ENCODE measurements around the gene NEB. TPM values are rescaled to one million over a fixed set of nuclear protein-coding genes. Genes with fewer than 3 reads are reported as not detected.
A peak's percentile ranks its signal among the peaks of the same experiment; 100 is the strongest.

NEB gene
- 10 to 100 TPM in 2 of 5 donors, 1 to 10 TPM in 3; 5.7 to 47.5 (median 9.6) TPM for polyA plus RNA-seq (ENCODE audit: insufficient read depth in 1 of 5, insufficient read length in 5 of 5, low replicate concordance in 1 of 5)
- long read RNA-seq, donor 1: 0 reads
- long read RNA-seq, donor 2: 0 reads
- long read RNA-seq, donor 3: 0 reads
- long read RNA-seq, donor 4: 0 reads
- long read RNA-seq, donor 5: 0 reads
- long read RNA-seq, donor 6: 0 reads
- long read RNA-seq, donor 7: 0 reads
- long read RNA-seq, donor 8: 0 reads

- DNase-seq: peak; percentile 77 to 81
Measured at GRCh38 chr2:151733771-151734672, at the start of gene NEB. Gene NEB (minus strand): TSS chr2:151734476. CDS start chr2:151733156, 1,320 bp downstream.

GRCh38 chr2:151783133-151783520 is 48.9 kb upstream of the NEB start:
- DNase-seq: no peak

- no peak for DNase-seq
Measured at GRCh38 chr2:151782378-151783132, 48.3 kb upstream of the NEB start.

- DNase-seq: no peak
Measured at GRCh38 chr2:151781642-151782041, 47.4 kb upstream of the NEB start.

GRCh38 chr2:151780938-151781337 is 46.7 kb upstream of the NEB start:
- no peak for DNase-seq

GRCh38 chr2:151777935-151778334 is 43.7 kb upstream of the NEB start:
- DNase-seq: no peak

GRCh38 chr2:151777487-151777886 is 43.2 kb upstream of the NEB start:
- no peak for DNase-seq

- DNase-seq: no peak
Measured at GRCh38 chr2:151776367-151776766, 42.1 kb upstream of the NEB start.

GRCh38 chr2:151775057-151775740 is 40.9 kb upstream of the NEB start:
- DNase-seq: no peak

- no peak for DNase-seq
Measured at GRCh38 chr2:151774506-151774905, 40.2 kb upstream of the NEB start.

GRCh38 chr2:151771599-151772358 is 37.5 kb upstream of the NEB start:
- DNase-seq: peak; percentile 93 to 95

- no peak for DNase-seq
Measured at GRCh38 chr2:151770995-151771394, 36.7 kb upstream of the NEB start.

GRCh38 chr2:151769606-151770005 is 35.3 kb upstream of the NEB start:
- no peak for DNase-seq

GRCh38 chr2:151767536-151767935 is 33.3 kb upstream of the NEB start:
- DNase-seq: no peak

- DNase-seq: peak in 1 of 2 donors; percentile 25
Measured at GRCh38 chr2:151766437-151767153, 32.3 kb upstream of the NEB start.

GRCh38 chr2:151765760-151766410 is 31.6 kb upstream of the NEB start:
- DNase-seq: no peak

GRCh38 chr2:151762694-151763093 is 28.4 kb upstream of the NEB start:
- DNase-seq: no peak

GRCh38 chr2:151761687-151762086 is 27.4 kb upstream of the NEB start:
- DNase-seq: no peak

GRCh38 chr2:151761193-151761592 is 26.9 kb upstream of the NEB start:
- DNase-seq: no peak

All from right lung (tissue), 10 donors.